Measurements from ENCODE around the gene TMEM150A.

DNA sequence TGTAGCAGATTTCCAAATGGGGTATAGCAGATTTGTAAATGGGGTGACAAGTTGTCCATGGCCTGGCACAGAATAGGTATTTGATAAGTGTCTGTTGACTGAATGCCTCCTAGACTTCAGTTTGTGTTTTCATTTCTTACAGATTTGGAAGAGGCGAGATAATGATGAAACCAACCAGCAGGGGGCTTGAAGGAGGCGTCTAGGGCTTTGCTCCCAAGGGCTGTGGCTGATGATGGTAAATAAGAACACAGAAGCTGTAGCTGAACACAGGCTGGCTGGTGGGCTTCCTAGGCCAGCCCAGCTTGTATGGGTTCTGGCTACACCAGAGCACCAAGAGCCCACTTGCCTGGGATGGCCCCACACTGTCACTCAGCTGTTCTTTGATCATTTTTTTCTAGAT is 46.1 kb upstream of the TMEM150A start:
- TF ChIP-seq, protein P1, sequence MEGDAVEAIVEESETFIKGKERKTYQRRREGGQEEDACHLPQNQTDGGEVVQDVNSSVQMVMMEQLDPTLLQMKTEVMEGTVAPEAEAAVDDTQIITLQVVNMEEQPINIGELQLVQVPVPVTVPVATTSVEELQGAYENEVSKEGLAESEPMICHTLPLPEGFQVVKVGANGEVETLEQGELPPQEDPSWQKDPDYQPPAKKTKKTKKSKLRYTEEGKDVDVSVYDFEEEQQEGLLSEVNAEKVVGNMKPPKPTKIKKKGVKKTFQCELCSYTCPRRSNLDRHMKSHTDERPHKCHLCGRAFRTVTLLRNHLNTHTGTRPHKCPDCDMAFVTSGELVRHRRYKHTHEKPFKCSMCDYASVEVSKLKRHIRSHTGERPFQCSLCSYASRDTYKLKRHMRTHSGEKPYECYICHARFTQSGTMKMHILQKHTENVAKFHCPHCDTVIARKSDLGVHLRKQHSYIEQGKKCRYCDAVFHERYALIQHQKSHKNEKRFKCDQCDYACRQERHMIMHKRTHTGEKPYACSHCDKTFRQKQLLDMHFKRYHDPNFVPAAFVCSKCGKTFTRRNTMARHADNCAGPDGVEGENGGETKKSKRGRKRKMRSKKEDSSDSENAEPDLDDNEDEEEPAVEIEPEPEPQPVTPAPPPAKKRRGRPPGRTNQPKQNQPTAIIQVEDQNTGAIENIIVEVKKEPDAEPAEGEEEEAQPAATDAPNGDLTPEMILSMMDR (conservative IDR thresholded peaks at IDR 0.05; ENCODE audit: low read depth, low read length): peak; percentile 65
- no peak for TF ChIP-seq POLR2A (IDR thresholded peaks at IDR 0.05; ENCODE audit: low read depth, low read length)
- no peak for TF ChIP-seq MAFK (IDR thresholded peaks at IDR 0.05; ENCODE audit: low read depth, low read length)

All from IMR-90 (cell line).